OCI-LY7 (cell line): ENCODE measurements around the gene USP32. TPM values are rescaled to one million over a fixed set of nuclear protein-coding genes. Genes with fewer than 3 reads are reported as not detected.
A peak's percentile ranks its signal among the peaks of the same experiment; 100 is the strongest.

Experiments
- BruUV-seq: library from RNA; stranded (reverse); fragments of 400-500 nt; replicated peaks from 2 replicates; lab custom pipeline; 2021; lab: Mats Ljungman, UMichigan
- CTCF ChIA-PET: fragments of 300-600 bp; sonication (Branson Sonifier 250); formaldehyde crosslinking; loops from one replicate; lab custom pipeline; 2022; ENCODE audit warnings: antibody characterized with exemption; ENCODE audit not compliant: unreplicated experiment; lab: Charles Lee
- POLR2A ChIA-PET: fragments of 300-600 bp; sonication (Branson Sonifier 250); formaldehyde crosslinking; loops from one replicate; lab custom pipeline; 2022; ENCODE audit warnings: antibody characterized with exemption; lab: Charles Lee
- DNase-seq: peaks from one replicate; pipeline ENCODE4 v3.0.0-alpha.2; 2015; ENCODE audit warnings: low spot score
- H2AFZ ChIP-seq: fragments of 200-600 bp; sonication (generic), shearing (Covaris generic); 2 replicates; pipeline ENCODE4 v1.6.1; 2014; ENCODE audit warnings: mild to moderate bottlenecking, antibody characterized with exemption, low read length, moderate library complexity
- H3K27ac ChIP-seq: fragments of 200-600 bp; sonication (generic); 2 replicates; pipeline ENCODE4 v1.5.1; 2014; ENCODE audit warnings: mixed run types, low read depth, mild to moderate bottlenecking, moderate library complexity, low read length, inconsistent platforms; ENCODE audit not compliant: poor library complexity, severe bottlenecking
- H3K36me3 ChIP-seq: fragments of 200-600 bp; sonication (generic); 2 replicates; pipeline ENCODE4 v1.6.1; 2014; ENCODE audit warnings: mild to moderate bottlenecking, antibody characterized with exemption, low read length, moderate library complexity, mixed read lengths; ENCODE audit not compliant: insufficient read depth
- H3K4me1 ChIP-seq: fragments of 200-600 bp; sonication (generic); 2 replicates; pipeline ENCODE4 v1.5.1; 2014; ENCODE audit warnings: mild to moderate bottlenecking, low read length; ENCODE audit not compliant: insufficient read depth, poor library complexity, severe bottlenecking
- H3K4me2 ChIP-seq: fragments of 200-600 bp; sonication (generic); 2 replicates; pipeline ENCODE4 v1.6.1; 2014; ENCODE audit warnings: mild to moderate bottlenecking, low read length
- H3K4me3 ChIP-seq: fragments of 200-600 bp; sonication (generic); 2 replicates; pipeline ENCODE4 v1.5.1; 2014; ENCODE audit warnings: mild to moderate bottlenecking, low read depth, low read length; ENCODE audit not compliant: poor library complexity, severe bottlenecking
- H3K79me2 ChIP-seq: fragments of 200-600 bp; sonication (generic); 2 replicates; pipeline ENCODE4 v1.6.1; 2016; ENCODE audit warnings: low read depth, mild to moderate bottlenecking, low read length, moderate library complexity, mixed read lengths; ENCODE audit not compliant: insufficient read depth
- H3K9me2 ChIP-seq: fragments of 200-600 bp; sonication (generic); 2 replicates; pipeline ENCODE4 v1.6.1; 2016; ENCODE audit warnings: mild to moderate bottlenecking, low read length, mixed read lengths; ENCODE audit not compliant: insufficient read depth
- H3K9me3 ChIP-seq: fragments of 200-600 bp; sonication (generic); 2 replicates; pipeline ENCODE4 v1.6.1; 2014; ENCODE audit warnings: mild to moderate bottlenecking, mixed run types, low read length, mixed read lengths
- H4K20me1 ChIP-seq: fragments of 200-600 bp; sonication (generic); 2 replicates; pipeline ENCODE4 v1.6.1; 2014; ENCODE audit warnings: mild to moderate bottlenecking, antibody characterized with exemption, low read length, moderate library complexity, mixed read lengths; ENCODE audit not compliant: insufficient read depth
- EZH2phosphoT487 ChIP-seq: fragments of 200-600 bp; sonication (generic); IDR thresholded peaks from 2 replicates; pipeline ENCODE4 v1.6.1; 2018; ENCODE audit warnings: low read depth, borderline replicate concordance, mild to moderate bottlenecking, mixed run types, antibody characterized with exemption, low read length, moderate library complexity, mixed read lengths
- intact Hi-C: fragments of 100-400 bp; cut with micrococcal nuclease; formaldehyde crosslinking; loops from one replicate; pipeline ENCODE4 v1.10.0; 2022; ENCODE audit not compliant: unreplicated experiment
- total RNA-seq, 2 experiments: library from RNA; depleted of rRNA in 1 of 2; stranded (reverse); fragments of >200 nt in 1 of 2; shearing (Covaris generic) in 1 of 2; gene quantifications; 2 replicates each; pipeline ENCODE4 v1.2.3, GENCODE V29; 2014 to 2022
- TF ChIP-seq, protein P1 (sequence below): fragments of 200-600 bp; sonication (generic); conservative IDR thresholded peaks from 2 replicates; pipeline ENCODE4 v1.5.1; 2014; ENCODE audit warnings: mild to moderate bottlenecking, antibody characterized with exemption, low read length, moderate library complexity, mixed read lengths

The USP32 gene
- total RNA-seq, 2 experiments from 2014 or later: 16.9 to 28.0 TPM

DNA sequence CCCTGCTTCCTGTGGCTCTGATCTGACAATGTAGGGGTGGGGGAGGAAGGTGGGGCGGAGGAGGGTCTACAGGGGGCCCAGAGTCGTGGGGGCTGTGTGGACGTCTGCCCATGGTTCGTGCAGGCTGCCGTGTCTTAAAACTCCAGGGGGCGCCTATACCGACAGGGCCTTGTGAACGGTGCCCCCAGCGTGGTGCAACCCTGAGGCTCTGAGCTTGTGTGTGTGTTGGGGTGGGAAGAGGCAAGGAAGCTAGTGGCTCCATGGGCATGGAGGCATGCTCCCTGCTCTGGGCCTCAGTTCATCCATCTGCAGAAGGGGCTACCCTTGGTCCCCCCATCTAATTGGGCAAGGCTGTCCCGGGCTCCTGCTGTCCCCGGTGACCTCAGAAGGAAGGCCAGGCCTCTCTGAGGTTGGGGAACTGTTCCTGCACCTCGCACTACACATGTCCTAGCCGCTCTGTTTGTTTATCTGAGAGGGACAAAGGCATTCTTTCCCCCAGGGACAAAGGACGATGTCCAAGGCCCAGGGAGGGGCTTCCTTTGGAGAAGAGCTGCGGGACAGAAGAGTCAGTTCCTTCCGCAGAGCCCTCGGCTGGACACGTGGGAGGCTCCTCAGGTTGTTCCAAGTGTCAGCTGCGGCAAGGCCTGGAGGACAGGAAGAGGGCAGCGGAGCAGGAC is 228.7 kb downstream of the USP32 start:
- Histone ChIP-seq H3K9me3 (no peaks in the 10 kb centered on the region), H3K27ac (no peak overlapping the region), H3K79me2 (no peaks in the 10 kb centered on the region), H3K4me3 (no peak overlapping the region), H2AFZ (no peak overlapping the region), H4K20me1 (no peaks in the 10 kb centered on the region), H3K4me2 (no peak overlapping the region), H3K4me1 (no peaks in the 10 kb centered on the region), H3K36me3 (no peaks in the 10 kb centered on the region), H3K9me2 (no peaks in the 10 kb centered on the region)
- ChIA-PET POLR2A (interaction anchor here (0.7 kb wide), 1 partner anchor 9 kb away, joined by 3 read pairs; no protein-coding TSS in a partner anchor), CTCF (no interaction called here)
- TF ChIP-seq, protein P1, sequence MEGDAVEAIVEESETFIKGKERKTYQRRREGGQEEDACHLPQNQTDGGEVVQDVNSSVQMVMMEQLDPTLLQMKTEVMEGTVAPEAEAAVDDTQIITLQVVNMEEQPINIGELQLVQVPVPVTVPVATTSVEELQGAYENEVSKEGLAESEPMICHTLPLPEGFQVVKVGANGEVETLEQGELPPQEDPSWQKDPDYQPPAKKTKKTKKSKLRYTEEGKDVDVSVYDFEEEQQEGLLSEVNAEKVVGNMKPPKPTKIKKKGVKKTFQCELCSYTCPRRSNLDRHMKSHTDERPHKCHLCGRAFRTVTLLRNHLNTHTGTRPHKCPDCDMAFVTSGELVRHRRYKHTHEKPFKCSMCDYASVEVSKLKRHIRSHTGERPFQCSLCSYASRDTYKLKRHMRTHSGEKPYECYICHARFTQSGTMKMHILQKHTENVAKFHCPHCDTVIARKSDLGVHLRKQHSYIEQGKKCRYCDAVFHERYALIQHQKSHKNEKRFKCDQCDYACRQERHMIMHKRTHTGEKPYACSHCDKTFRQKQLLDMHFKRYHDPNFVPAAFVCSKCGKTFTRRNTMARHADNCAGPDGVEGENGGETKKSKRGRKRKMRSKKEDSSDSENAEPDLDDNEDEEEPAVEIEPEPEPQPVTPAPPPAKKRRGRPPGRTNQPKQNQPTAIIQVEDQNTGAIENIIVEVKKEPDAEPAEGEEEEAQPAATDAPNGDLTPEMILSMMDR: peak; percentile 57
- TF ChIP-seq EZH2phosphoT487: no peak
- BruUV-seq: no TSS peak
- intact Hi-C loops: no loop called here
- peak; percentile 31 for DNase-seq

DNA sequence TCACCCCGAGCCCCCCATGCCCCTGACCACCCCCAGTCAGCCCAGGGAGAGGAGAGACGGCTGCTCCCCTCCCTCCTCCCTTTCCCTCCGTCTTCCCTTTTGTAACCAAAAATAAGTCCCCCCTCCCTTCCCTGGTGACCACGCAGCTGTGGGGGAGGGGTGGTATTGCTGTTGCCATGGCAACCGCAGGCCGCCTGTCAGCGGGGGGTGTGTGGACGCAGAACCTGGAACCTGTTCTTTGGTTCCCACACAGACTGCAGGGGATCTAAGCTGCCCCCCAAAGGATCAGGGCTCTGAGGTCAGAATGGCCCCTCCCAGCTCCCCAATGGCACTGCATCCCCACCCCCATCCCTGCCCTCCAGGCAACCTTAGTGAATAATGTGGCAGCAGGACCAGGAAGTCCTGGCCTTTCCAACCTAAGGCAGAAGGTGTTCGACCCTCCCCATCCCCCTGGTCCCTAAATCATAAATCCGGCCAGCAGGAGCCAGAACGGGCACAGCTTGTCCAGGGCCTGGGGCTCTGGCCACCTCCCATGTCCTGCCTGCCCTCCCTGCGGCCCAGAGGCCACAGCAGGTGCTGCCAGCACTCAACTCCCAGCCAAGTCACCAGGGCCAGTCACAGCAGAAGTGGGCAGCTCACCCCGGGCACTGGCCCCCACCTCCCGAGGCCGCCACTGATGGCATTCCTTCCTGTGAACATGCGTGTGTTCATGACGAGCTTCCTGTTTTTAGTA is 230.2 kb downstream of the USP32 start:
- Histone ChIP-seq H3K27ac (no peak overlapping the region), H2AFZ (no peak overlapping the region), H3K4me1 (no peaks in the 10 kb centered on the region), H3K79me2 (no peaks in the 10 kb centered on the region), H3K36me3 (no peaks in the 10 kb centered on the region), H3K4me3 (no peak overlapping the region), H3K4me2 (no peak overlapping the region), H3K9me3 (no peaks in the 10 kb centered on the region), H3K9me2 (no peaks in the 10 kb centered on the region), H4K20me1 (no peaks in the 10 kb centered on the region)
- no peak for TF ChIP-seq EZH2phosphoT487
- TF ChIP-seq, protein P1: no peak
- intact Hi-C loops: no loop called here
- ChIA-PET CTCF (no interaction called here), POLR2A (interaction anchor here (0.9 to 1.4 kb wide), 2 partner anchors 10 to 11 kb away, joined by 3 read pairs; no protein-coding TSS in a partner anchor)
- no TSS peak for BruUV-seq
- no peak for DNase-seq
